AG08396 (cell line): ENCODE measurements around the gene SEC11A.
"Not testable (repeated sequence)": the region's sequence is repeated elsewhere in the genome, so short reads cannot be mapped to it uniquely, and the experiment has no call there.

ENCODE experiments used
- DNase-seq: peaks from one replicate; pipeline ENCODE4 v3.0.0; 2012; ENCODE audit warnings: low spot score, mixed read lengths

The SEC11A gene

GRCh38 chr15:84716036-84716732 lies at the start of gene SEC11A:
Gene SEC11A (minus strand): TSS chr15:84716139. CDS start chr15:84716075, 64 bp downstream.
- peak; percentile 96 for DNase-seq

- no peak for DNase-seq
Measured at GRCh38 chr15:84765675-84766074, 49.7 kb upstream of the SEC11A start.

- DNase-seq, result no peak
Measured at GRCh38 chr15:84764989-84765388, 49.0 kb upstream of the SEC11A start.

- DNase-seq, result no peak
Measured at GRCh38 chr15:84764585-84764984, 48.6 kb upstream of the SEC11A start.

- DNase-seq, result no peak
Measured at GRCh38 chr15:84762840-84763572, 47.1 kb upstream of the SEC11A start.

- no peak for DNase-seq
Measured at GRCh38 chr15:84761607-84762131, 45.7 kb upstream of the SEC11A start.

- no peak for DNase-seq
Measured at GRCh38 chr15:84760219-84760618, 44.3 kb upstream of the SEC11A start.

- no peak for DNase-seq
Measured at GRCh38 chr15:84759018-84759417, 43.1 kb upstream of the SEC11A start.

- no peak for DNase-seq
Measured at GRCh38 chr15:84755736-84756527, 40.0 kb upstream of the SEC11A start.

GRCh38 chr15:84754889-84755288 lies 39.0 kb upstream of the SEC11A start:
- not testable (repeated sequence) for DNase-seq

- peak; percentile 39 for DNase-seq
Measured at GRCh38 chr15:84752700-84753099, 36.8 kb upstream of the SEC11A start.

- no peak for DNase-seq
Measured at GRCh38 chr15:84752195-84752594, 36.3 kb upstream of the SEC11A start.

- DNase-seq, result not testable (repeated sequence)
Measured at GRCh38 chr15:84751721-84752120, 35.8 kb upstream of the SEC11A start.

GRCh38 chr15:84750583-84751092 lies 34.7 kb upstream of the SEC11A start:
- no peak for DNase-seq

GRCh38 chr15:84749111-84749991 lies 33.4 kb upstream of the SEC11A start:
- DNase-seq, result no peak

- DNase-seq, result peak; percentile 93
Measured at GRCh38 chr15:84748274-84749110, 32.6 kb upstream of the SEC11A start, which contains the start of gene ZNF592. Gene ZNF592 (plus strand): TSS chr15:84748592. CDS start chr15:84782676, 34,084 bp downstream.

GRCh38 chr15:84747416-84748273 lies 31.7 kb upstream of the SEC11A start:
- DNase-seq, result peak; percentile 69

GRCh38 chr15:84741121-84741520 lies 25.2 kb upstream of the SEC11A start:
- no peak for DNase-seq

- DNase-seq, result no peak
Measured at GRCh38 chr15:84740691-84741090, 24.8 kb upstream of the SEC11A start.
